ENCODE data around the gene TNFAIP6.

Gene TNFAIP6

GRCh38 chr2:151347294-151347693 lies 10.1 kb upstream of the TNFAIP6 start:
- DNase-seq (ENCODE audit: low read depth) = no peak
- TF ChIP-seq, protein P1, sequence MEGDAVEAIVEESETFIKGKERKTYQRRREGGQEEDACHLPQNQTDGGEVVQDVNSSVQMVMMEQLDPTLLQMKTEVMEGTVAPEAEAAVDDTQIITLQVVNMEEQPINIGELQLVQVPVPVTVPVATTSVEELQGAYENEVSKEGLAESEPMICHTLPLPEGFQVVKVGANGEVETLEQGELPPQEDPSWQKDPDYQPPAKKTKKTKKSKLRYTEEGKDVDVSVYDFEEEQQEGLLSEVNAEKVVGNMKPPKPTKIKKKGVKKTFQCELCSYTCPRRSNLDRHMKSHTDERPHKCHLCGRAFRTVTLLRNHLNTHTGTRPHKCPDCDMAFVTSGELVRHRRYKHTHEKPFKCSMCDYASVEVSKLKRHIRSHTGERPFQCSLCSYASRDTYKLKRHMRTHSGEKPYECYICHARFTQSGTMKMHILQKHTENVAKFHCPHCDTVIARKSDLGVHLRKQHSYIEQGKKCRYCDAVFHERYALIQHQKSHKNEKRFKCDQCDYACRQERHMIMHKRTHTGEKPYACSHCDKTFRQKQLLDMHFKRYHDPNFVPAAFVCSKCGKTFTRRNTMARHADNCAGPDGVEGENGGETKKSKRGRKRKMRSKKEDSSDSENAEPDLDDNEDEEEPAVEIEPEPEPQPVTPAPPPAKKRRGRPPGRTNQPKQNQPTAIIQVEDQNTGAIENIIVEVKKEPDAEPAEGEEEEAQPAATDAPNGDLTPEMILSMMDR (IDR thresholded peaks at IDR 0.05; ENCODE audit: low read length, missing control alignments) = no peak

DNA sequence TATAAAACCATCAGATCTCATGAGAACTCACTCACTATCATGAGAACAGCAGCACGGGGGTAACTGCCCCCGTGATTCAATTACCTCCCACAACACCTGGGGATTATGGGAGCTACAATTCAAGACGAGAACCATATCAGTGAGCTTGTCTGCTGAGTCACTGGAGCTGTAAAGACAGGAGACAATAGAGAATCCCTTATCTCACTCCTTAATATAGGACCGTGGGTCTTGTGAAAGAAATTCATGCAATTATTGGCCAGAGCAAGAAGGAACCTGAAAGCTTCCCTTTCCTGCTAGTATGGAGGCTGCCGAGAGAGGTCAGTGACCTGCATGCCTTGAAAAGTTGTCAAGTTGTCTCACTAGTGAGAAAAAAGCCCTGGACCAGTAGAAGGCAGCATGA lies 9.5 kb upstream of the TNFAIP6 start:
- H3K4me3 ChIP-seq (replicated peaks; ENCODE audit: low read depth, low read length) = no peak overlapping the region
- TF ChIP-seq, protein P1 (IDR thresholded peaks at IDR 0.05; ENCODE audit: low read length, missing control alignments) = no peak
- DNase-seq (ENCODE audit: low read depth) = peak; percentile 62

More at GRCh38 chr2:151347294-151347693, 10.1 kb upstream of the TNFAIP6 start:
- no peak overlapping the region for H3K4me3 ChIP-seq (replicated peaks; ENCODE audit: low read depth, low read length)

DNA sequence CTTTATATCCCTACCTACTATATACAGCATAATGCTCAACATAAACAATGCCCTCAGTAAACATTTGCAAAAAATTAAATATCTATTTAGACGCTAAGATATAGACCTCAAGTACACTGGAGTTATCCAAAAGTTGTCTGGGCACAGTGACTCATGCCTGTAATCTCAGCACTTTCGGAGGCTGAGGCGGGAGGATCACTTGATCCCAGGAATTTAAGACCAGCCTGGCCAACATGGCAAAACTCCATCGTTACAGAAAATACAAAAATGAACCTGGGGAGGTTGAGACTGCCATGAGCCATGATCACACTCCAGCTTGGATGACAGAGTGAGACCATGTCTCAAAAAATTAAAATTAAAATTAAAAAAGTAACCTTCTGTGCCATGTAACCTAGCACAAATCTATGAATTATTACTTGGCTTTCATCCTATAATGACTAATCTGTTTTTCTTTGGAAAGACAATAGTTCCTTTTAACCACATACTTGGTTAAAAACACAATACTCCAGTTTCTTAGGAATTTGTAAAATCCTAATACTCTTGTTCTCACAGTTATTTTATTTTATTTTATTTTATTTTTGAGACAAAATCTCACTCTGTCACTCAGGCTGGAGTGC lies 6.7 kb upstream of the TNFAIP6 start:
- TF ChIP-seq, protein P1 (IDR thresholded peaks at IDR 0.05; ENCODE audit: low read length, missing control alignments) = no peak
- DNase-seq (ENCODE audit: low read depth) = peak; percentile 58

GRCh38 chr2:151353995-151354394 lies 3.4 kb upstream of the TNFAIP6 start:
- no peak overlapping the region for H3K4me3 ChIP-seq (replicated peaks; ENCODE audit: low read depth, low read length)
- DNase-seq (ENCODE audit: low read depth) = no peak
- TF ChIP-seq, protein P1 (IDR thresholded peaks at IDR 0.05; ENCODE audit: low read length, missing control alignments) = no peak

More for the DNA sequence above, 6.7 kb upstream of the TNFAIP6 start:
- no peak overlapping the region for H3K4me3 ChIP-seq (replicated peaks; ENCODE audit: low read depth, low read length)

GRCh38 chr2:151354807-151355206 lies 2.6 kb upstream of the TNFAIP6 start:
- H3K4me3 ChIP-seq (replicated peaks; ENCODE audit: low read depth, low read length) = no peak overlapping the region
- no peak for DNase-seq (ENCODE audit: low read depth)
- TF ChIP-seq, protein P1 (IDR thresholded peaks at IDR 0.05; ENCODE audit: low read length, missing control alignments) = no peak

GRCh38 chr2:151358166-151358970 lies 976 bp downstream of the TNFAIP6 start:
- TF ChIP-seq, protein P1 (IDR thresholded peaks at IDR 0.05; ENCODE audit: low read length, missing control alignments) = no peak
- H3K4me3 ChIP-seq (replicated peaks; ENCODE audit: low read depth, low read length) = peak overlapping the region; percentile 76
- no peak for DNase-seq (ENCODE audit: low read depth)
